ENCODE measurements around the gene ZBTB44.
"Not testable (repeated sequence)": the region's sequence is repeated elsewhere in the genome, so short reads cannot be mapped to it uniquely, and the experiment has no call there.

Gene ZBTB44, protein sequence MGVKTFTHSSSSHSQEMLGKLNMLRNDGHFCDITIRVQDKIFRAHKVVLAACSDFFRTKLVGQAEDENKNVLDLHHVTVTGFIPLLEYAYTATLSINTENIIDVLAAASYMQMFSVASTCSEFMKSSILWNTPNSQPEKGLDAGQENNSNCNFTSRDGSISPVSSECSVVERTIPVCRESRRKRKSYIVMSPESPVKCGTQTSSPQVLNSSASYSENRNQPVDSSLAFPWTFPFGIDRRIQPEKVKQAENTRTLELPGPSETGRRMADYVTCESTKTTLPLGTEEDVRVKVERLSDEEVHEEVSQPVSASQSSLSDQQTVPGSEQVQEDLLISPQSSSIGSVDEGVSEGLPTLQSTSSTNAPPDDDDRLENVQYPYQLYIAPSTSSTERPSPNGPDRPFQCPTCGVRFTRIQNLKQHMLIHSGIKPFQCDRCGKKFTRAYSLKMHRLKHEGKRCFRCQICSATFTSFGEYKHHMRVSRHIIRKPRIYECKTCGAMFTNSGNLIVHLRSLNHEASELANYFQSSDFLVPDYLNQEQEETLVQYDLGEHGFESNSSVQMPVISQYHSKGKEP

DNA sequence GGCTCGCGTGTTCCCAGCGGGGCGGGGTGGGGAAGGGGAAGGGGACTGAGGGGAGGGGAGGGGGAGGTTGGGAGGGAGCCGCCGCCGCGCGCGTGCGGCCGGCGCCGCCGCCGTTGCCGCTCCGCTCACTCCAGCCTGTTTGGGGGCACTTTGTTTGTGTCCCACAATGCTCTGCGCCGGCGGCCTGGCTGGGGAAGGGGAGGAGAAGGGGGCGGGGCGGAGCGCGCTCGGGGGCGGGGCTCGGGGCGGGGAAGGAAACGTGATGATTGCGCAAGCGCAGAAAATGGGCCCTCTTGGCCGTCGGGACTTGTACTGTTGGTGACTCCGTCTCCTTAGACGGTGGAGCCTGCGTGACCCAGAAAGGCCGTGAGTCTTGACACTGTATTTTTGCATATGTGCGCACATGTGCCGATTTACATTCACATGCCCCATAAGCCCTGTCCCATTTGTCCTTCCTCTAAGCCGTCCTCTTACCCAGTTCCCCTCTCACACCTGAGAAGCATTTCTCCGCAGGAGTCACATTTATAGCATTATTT lies at the start of gene ZBTB44:
ZBTB44 (minus strand) TSS at position 168 of the 536 bp plus-strand sequence. CDS start 53,044 bp downstream, outside the sequence.
- DNase-seq (ENCODE audit: low read depth): peak; percentile 84

DNA sequence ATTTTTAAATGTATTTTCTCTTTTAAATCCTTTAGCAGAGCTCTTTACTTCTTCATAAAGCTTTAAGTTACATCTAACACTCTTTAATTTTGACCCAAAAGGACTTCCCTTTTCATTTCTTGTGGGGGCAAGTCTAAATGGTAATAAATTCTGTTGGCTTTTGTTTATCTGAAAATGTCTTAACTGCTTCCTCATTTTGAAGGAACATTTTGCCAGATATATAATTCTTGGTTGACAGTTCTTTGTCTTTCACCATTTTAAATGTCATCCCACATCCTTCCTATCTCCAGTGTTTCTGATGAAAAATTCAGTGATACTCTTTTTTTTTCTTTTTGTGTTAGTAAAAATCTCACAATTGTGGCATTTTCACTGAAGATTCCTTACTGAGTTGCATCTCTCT lies 44.7 kb upstream of the ZBTB44 start:
- no peak for DNase-seq (ENCODE audit: low read depth)

DNA sequence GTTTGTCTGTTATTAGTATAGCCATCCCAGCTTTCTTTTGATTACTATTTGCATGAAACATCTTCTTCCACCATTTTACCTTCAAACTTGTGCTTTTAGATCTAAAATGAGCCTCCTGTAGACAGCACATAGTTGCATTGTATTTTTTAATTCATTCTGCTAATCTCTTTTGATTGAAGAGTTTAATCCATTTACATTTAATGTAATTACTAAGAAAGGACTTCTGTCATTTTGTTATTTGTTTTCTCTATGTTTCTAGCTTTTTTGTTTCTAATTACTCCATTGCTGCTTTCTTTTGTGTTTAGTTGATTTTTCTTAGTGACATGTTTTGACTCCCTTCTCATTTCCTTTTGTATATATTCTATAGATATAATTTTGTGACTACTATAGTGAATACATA lies 43.7 kb upstream of the ZBTB44 start:
- DNase-seq (ENCODE audit: low read depth): no peak

DNA sequence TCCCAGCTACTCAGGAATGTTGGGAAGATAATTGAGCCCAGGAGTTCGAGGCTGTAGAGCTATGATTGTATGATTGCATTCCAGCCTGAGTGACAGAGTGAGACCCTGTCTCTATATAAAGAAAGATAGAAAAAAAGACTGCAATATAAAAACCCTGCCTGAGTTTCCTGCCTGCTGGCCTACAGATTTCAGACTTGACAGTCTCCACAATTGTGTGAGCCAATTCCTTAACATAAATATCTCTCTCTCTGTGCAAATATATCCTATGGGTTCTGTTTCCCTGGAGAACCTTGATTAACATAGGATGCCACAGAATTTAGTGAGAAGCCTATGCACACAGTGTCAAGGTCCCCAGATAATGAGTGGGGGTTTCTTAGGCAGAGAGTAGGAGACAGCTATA lies 32.5 kb upstream of the ZBTB44 start:
- DNase-seq (ENCODE audit: low read depth): no peak

DNA sequence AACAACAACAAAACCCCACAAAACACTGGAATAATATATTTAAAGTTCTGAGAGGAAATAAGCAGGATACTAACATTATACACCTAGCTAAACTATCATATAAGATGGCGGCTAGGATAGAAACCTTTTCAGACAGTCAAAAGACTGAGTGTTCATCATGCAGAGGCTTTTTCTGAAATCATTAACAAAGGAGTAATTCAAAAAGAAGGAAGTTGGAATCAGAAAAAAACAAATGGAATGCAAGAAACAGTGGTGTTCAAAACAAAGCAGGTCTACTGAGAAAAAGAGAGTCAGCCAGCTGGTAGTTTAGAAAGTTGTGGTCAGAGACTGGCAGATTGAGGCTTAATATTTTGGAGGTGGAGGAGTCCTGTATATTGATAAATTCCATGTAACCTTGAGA lies 30.1 kb upstream of the ZBTB44 start:
- no peak for DNase-seq (ENCODE audit: low read depth)

DNA sequence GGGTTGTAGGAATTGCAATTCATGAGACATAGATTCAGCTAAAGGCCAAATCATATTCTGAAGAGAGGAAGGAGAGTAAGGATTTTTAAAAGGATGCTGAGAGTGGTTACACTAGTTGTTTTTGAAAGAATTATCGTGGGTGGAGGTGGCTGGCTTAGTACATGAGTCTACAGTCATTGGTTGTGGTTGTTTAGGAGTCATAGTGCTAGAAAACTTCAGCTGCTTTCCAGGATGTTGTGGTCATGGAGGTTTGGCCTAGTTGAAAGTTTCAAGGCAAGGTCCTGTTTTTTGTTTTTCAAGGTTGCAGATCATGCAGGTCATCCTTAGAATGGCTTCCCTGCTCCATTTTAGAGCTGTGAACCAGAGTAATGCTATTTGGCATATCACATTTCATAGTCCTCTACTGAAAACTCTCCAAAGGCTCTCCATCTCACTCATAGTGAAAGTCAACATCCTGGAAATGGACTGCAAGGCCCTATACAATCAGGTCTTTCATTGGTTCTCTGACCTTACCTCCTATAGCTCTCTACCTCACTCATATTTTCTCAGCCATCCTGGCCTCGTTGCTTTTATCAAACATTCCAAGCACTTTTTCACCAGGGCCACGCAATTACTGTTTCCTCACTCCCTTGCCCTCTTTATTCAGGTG lies 26.1 kb upstream of the ZBTB44 start:
- DNase-seq (ENCODE audit: low read depth): peak; percentile 11

DNA sequence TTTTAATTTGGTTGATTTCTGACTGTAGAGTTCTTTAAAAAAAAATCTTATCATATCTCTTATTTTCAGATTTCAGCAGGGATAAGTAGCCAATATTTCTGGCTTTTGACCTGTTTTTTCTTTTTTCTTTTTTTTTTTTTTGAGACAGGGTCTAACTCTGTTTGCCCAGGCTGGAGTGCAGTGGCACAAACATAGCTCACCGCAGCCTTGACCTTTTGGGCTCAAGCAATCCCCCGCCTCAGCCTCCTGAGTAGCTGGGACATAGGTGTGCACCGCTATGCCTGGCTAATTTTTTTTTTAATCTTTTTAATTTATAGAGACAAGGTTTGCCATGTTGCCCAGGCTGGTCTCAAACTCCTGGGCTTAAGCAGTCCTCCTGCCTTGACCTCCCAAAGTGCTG lies 23.9 kb upstream of the ZBTB44 start:
- DNase-seq (ENCODE audit: low read depth): no peak

DNA sequence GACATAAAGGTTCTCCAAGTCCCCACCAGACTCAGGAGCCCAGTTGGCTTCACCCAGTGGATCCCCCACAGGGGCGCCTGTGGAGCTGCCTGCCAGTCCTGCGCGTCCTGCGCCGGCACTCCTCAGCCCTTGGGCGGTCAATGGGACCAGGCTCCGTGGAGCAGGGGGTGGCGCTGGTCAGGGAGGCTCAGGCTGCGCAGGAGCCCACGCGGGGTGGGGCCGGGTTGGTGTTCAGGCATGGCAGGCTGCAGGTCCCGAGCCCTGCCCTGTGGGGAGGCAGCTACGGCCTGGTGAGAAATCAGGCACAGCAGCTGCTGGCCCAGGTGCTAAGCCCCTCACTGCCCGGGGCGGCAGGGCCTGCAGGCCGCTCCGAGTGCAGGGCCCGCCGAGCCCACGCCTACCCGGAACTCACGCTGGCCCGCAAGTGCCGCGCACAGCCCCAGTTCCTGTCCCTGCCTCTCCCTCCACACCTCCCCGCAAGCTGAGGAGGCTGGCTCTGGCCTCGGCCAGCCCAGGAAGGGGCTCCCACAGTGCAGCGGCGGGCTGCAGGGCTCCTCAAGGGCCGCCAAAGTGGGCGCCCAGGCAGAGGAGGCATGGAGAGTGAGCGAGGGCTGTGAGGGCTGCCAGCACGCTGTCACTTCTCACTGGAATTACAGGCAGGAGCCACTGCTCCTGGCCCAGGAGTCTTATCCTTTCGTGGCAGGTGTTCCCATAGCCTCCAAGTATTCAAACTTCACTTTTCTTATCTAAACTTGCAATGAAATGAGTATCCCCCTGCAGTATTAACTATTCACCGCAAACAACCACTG lies 22.8 kb upstream of the ZBTB44 start:
- no peak for DNase-seq (ENCODE audit: low read depth)

DNA sequence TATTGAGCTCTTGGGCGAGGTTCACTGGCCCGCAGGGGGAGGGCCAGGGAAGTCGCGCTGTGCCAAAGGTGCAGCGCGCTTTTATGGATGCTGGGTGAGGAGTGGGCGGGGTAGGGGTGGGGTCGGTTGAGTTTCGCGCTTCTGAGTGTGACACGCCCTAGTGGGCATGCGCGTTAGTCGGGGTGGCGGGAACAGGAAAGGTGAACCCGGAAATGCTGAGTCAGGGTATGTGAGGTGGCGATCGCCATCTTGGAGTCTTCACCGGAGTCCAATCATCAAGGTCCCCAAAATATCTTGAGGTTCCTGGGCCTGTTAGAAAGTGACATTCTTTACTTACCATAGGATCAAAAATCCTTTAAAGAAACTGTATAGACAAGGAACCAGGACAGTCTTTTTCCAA lies 16.7 kb upstream of the ZBTB44 start:
- not testable (repeated sequence) for DNase-seq (ENCODE audit: low read depth)

DNA sequence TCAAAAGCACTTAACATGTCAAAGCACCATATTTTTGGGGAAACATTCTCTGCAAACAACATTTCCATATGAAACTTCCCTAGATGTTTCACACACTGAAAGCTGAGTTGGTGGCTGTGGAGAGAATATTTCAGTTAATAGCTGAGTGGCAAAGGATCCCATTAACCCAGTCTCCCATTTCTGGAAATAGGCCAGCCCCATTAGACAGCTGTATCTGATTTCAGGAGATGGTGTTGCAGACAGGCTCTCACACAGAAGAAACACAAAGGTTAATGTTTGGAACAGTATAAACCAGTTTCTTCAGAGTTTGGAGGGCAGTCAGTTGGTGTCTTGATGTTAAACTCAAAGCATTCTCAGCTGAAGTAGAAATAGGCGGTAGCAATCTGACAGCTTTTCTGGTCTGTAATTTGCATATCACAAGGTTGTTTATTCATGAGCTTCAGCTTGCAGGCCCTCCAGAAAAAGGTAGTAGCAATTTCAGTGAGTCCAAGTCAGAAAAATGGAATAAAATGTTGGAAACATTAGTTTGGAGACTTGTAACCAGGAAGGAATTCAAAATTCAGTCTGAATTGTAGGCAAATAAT lies 15.5 kb upstream of the ZBTB44 start:
- no peak for DNase-seq (ENCODE audit: low read depth)

DNA sequence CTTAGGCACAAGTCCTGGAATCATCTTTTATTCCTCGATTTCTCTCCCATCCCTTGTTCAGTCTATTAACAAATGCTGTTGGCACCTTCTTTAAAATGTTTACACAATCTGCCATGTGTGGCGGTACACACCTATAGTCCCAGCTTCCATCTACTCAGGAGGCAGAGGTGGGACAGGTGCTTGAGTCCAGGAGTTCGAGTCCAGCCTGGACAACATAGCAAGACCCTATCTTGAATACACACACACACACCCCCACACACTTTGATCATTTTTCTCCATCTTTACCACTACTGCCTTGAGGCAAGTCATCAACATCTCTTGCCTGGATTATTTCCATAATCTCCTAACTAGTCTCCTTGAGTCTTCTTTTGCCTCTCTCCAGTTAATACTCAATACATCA lies 13.7 kb upstream of the ZBTB44 start:
- DNase-seq (ENCODE audit: low read depth): no peak

DNA sequence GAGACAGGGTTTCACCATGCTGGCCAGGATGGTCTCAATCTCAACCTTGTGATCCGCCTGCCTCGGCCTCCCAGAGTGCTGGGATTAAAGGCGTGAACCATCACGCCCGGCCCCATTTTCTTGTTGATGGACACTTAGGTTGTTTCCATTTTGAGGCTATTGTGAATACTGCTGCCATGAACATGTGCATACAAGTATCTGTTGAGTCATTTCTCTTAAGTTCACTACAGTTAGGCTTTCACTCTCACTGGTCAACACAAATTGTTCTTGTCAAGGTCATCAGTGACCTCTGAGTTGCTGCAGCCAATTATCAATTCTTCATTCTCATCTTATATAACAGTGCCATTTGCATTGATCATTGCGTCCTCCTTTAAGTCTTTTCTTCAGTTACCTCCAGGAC lies 13.0 kb upstream of the ZBTB44 start:
- DNase-seq (ENCODE audit: low read depth): no peak

DNA sequence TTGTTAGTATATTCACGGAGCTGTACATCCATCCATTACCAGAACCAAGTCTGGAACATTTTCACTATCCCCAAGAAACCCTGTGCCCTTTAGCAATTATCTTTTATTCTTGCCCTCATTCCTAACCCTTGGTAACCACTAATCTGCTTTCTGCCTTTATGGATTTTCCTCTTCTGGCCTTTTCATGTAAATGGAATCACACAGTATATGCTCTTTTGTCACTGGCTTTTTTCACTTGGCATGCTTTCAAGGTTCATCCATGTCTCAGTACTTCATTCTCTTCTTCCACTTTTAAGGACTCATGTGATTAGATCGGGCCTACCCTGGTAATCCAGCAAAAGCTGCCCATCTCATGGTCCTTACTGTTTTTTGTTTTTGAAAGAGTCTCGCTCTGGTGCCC lies 11.0 kb upstream of the ZBTB44 start:
- no peak for DNase-seq (ENCODE audit: low read depth)

DNA sequence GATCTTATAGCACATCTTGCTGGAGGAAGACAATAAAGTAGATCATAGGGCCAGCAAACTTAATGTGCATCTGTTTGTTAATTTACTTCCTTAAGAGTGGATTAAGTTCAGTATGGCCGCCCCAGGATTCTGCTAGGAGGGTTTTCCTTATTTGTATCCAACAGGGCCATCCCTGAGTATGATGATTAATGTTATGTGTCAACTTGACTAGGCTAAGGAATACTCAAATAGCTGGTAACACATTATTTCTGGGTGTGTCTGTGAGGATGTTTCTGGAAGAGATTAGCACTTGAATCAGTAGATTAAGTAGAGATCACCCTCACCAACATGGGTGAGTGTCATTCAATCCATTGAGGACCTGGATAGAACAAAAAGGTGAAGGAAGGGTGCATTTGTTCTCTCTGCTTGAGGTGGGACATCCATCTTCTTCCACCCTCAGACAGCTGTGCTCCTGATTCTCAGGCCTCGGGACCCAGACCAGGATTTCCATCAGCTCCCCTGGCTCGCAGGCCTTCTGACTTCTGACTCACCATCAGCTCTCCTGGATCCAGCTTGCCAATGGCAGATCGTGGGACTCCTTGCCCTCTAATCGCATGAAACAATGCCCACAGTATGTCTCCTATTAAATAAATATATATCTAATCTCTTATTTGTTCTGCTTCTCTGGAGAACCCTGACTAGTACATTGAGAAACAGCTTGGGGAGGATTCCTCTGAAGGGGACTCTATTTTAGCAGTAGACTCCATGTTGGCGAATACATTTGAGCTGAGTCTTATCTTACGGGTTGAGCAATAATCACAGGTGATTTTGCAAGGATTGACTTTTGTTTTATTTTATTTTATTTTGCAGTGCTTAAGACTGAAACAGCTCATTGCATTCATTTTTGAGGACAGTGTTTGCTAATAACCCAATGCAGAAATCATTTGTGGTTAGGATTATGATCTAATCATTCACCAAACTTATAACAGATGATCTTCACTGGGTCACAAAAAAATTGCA lies 9.0 kb upstream of the ZBTB44 start:
- DNase-seq (ENCODE audit: low read depth): peak; percentile 38

DNA sequence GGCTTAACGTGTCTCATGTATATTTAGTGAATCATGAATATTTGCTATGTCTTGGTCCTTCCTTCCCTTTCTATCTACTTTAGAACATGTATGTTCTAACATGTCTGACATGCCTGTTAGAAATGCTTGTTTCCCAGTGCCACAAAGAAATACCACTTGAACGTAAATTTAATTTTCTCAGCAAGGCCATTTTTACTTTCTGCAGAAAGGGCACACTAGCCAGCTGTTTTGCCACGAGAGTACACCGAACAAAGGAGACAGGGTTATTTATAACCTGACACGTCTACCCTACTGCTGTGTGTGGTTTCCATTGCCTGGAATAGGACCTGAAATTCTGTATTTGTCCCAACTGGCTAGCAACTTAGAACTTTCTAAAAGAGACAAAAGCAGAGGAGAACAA lies 7.4 kb upstream of the ZBTB44 start:
- no peak for DNase-seq (ENCODE audit: low read depth)

DNA sequence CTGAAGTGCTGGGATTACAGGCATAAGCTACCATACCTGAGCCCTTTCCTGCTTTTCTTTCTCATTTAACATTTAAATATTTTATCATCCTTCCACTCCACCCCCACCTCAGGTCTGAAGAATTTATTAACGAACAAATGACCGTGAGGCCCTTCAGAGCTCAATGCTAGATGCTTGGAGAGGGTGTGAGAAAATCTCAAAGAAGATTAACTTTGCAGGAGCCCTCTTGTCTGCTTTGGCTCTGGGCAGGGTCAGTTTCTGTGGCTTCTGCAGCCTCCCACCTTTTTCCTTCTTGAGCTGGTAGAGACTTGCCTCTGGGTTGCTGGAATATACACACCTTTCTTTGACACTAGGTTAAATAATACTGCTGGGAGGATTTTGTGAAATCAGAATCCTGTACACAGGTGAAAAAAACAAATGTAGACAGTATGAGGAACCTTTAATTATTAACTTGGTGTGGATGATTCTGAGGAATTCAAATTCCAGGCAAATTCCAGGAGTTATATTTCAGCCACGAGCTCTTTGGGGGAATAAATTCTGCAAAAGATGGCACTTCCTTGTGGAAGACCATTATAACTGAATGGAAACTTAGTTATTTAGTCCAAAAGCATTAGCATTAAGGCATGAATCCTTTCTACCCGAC lies 3.4 kb upstream of the ZBTB44 start:
- no peak for DNase-seq (ENCODE audit: low read depth)

DNA sequence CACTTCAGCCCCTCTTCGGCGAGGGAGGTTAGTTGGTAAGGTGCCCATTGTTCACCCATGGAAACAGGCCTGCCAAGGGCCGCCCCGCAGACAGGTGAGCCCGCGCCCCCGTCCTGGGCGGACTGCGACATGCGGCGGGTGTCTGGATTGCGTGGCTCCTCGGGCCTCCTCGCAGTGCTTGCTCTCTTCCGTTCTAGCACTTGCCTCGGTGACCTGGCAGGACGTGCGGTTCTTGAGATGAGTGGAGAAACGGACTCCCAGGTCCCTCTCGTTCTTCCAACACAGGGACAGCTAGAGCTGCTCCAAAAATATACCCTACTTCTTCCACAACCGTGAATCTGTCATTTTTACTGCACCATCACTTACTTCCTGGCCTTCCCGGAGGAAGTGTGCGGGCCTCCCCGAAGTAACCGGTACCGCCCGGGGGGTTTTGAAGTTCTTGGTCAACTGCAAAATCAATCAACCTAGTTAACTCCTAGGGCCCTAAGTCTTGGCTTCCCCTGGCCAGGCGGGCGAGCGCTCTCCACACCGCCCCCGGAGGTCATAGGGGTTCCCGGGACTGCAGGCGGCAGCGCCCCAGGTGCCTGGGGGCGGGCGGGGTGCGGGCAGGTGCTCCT lies 745 bp upstream of the ZBTB44 start:
- DNase-seq (ENCODE audit: low read depth): no peak

DNA sequence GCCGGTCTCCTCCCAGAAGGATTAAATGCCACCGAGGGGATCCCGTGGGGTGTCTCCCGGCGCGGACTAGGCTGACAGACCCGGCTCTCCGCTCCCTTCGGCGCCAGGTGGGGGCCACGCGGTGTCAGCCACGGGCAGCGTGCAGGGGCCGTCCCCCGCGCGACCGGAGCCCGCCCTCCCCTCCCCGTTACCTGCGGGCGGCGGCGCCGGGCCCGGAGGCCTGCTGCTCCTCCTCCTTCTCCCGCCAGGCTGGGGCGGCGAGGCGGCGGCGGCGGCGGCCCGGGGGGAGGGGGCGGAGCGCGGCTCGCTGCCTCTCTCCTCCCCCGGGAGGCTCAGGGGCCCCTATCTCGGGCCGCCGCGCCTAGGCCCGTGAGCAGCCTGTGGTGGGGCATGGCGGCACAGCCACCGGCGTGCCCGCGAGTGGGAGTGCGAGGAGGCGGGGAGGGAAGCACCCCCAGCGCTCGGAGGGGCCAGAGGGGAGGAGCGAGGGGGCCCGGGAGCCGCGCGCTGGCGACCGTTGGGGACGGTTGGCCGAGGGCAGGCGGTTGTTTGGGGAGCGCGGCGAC lies 450 bp downstream of the ZBTB44 start:
- DNase-seq (ENCODE audit: low read depth): peak; percentile 38
